Gastrocnemius medialis (tissue), 4 donors: Measurements from ENCODE around the gene CDK17. TPM values are rescaled to one million over a fixed set of nuclear protein-coding genes. Genes with fewer than 3 reads are reported as not detected.

Experiments used
- ATAC-seq, 2 donors: fragments of 150-250 bp; one replicate each; pipeline ENCODE4 v1.9.1; 2016
- DNase-seq, 2 donors: peaks; one replicate each; pipeline ENCODE4 v3.0.0-alpha.2; 2019
- H3K27ac ChIP-seq, 4 donors: fragments of 200-600 bp; sonication (generic); 1 replicate in 1 of 4; 2 replicates in 3 of 4; pipeline ENCODE4 v1.5.1; 2016 to 2018; ENCODE audit warnings: mild to moderate bottlenecking in 2 of 4, moderate library complexity in 1 of 4
- H3K27me3 ChIP-seq, 3 donors: fragments of 200-600 bp; sonication (generic) in 2 of 3; 1 replicate in 1 of 3; 2 replicates in 2 of 3; pipeline versions ENCODE4 v1.5.1 to v1.6.0; 2016 to 2019; ENCODE audit warnings: mild to moderate bottlenecking in 1 of 3, moderate library complexity in 1 of 3
- H3K36me3 ChIP-seq, 2 donors: fragments of 200-600 bp; sonication (generic) in 1 of 2; one replicate each; pipeline ENCODE4 v1.5.1; 2017 to 2018
- H3K4me1 ChIP-seq, 2 donors: fragments of 200-600 bp; sonication (generic) in 1 of 2; one replicate each; pipeline ENCODE4 v1.5.1; 2016 to 2017; ENCODE audit warnings: mild to moderate bottlenecking in 2 of 2
- H3K4me3 ChIP-seq, 4 donors: fragments of 200-600 bp; sonication (generic) in 3 of 4; 1 replicate in 1 of 4; 2 replicates in 3 of 4; pipeline ENCODE4 v1.5.1; 2016 to 2019; ENCODE audit warnings: mild to moderate bottlenecking in 2 of 4
- H3K9me3 ChIP-seq, 3 donors: fragments of 200-600 bp; sonication (generic) in 2 of 3; 1 replicate in 1 of 3; 2 replicates in 2 of 3; pipeline ENCODE4 v1.5.1; 2016 to 2019
- CTCF ChIP-seq, 5 experiments: fragments of 450-650 bp in 3 of 5; fragments of 200-600 bp in 2 of 5; sonication (generic) in 2 of 5; IDR thresholded peaks in 4 of 5; conservative IDR thresholded peaks in 1 of 5; 1 replicate in 4 of 5; 2 replicates in 1 of 5; pipeline ENCODE4 v1.5.1; 2016 to 2019; ENCODE audit warnings: antibody characterized with exemption in 5 of 5, mild to moderate bottlenecking in 3 of 5, moderate library complexity in 3 of 5
- POLR2A ChIP-seq, 2 donors: fragments of 450-650 bp; IDR thresholded peaks; one replicate each; pipeline ENCODE4 v1.6.1; 2017; ENCODE audit warnings: antibody characterized with exemption in 2 of 2, mild to moderate bottlenecking in 2 of 2, moderate library complexity in 2 of 2
- in situ Hi-C, 4 donors: fragments of 200-750 bp; cut with MboI; loops; one replicate each; pipeline versions ENCODE4 v1.15.0 to v1.8.0; 2017; ENCODE audit warnings: low sequenced_read_pairs in 4 of 4
- intact Hi-C: fragments of 100-400 bp; cut with DNase I; formaldehyde crosslinking; loops from one replicate; pipeline ENCODE4 v1.15.1; 2023; ENCODE audit warnings: low total_unique reads
- total RNA-seq, 4 donors: library from RNA; depleted of rRNA; stranded (reverse); fragments of >200 nt; gene quantifications; one replicate each; pipeline versions ENCODE4 v1.1.0 to v1.2.3, GENCODE V29; 2016

CDK17 gene
- total RNA-seq, 4 donors from 2014 or later = 10.9 to 25.1 (median 20.9) TPM

GRCh38 chr12:96265400-96265799 lies 134.8 kb downstream of the CDK17 start:
- no peaks in the 10 kb centered on the region for H3K27me3 ChIP-seq
- TF ChIP-seq POLR2A (IDR thresholded peaks at IDR 0.05) = no peak
- H3K36me3 ChIP-seq = peaks cover 0 to 11% of the 10 kb centered on the region in 2 donors
- DNase-seq (no peak), ATAC-seq (no peak)
- no peaks in the 10 kb centered on the region for H3K9me3 ChIP-seq
- in situ Hi-C loops = no loop called here
- H3K27ac ChIP-seq = no peak overlapping the region
- H3K4me1 ChIP-seq = no peaks in the 10 kb centered on the region
- intact Hi-C loops = no loop called here
- no peak overlapping the region for H3K4me3 ChIP-seq

- Histone ChIP-seq H3K36me3 (peaks cover 0 to 11% of the 10 kb centered on the region in 2 donors), H3K27me3 (no peaks in the 10 kb centered on the region), H3K4me3 (no peak overlapping the region), H3K4me1 (peaks cover 0 to 6% of the 10 kb centered on the region in 2 donors), H3K9me3 (no peaks in the 10 kb centered on the region), H3K27ac (peak overlapping the region in 2 of 4 donors; percentile 15 to 22)
- no peak for TF ChIP-seq POLR2A (IDR thresholded peaks at IDR 0.05)
- intact Hi-C loops = no loop called here
- no peak for DNase-seq
- in situ Hi-C loops = no loop called here
- no peak for ATAC-seq
Observed at GRCh38 chr12:96263449-96263902, 136.8 kb downstream of the CDK17 start.

- H3K27me3 ChIP-seq = no peaks in the 10 kb centered on the region
- TF ChIP-seq CTCF (IDR thresholded peaks at IDR 0.05 in 4 of 5, conservative IDR thresholded peaks at IDR 0.05 in 1 of 5) (no peak), POLR2A (IDR thresholded peaks at IDR 0.05) (no peak)
- DNase-seq = no peak
- intact Hi-C loops = no loop called here
- H3K27ac ChIP-seq = no peak overlapping the region
- in situ Hi-C loops = no loop called here
- peaks cover 0 to 12% of the 10 kb centered on the region in 2 donors for H3K4me1 ChIP-seq
- no peaks in the 10 kb centered on the region for H3K9me3 ChIP-seq
- H3K36me3 ChIP-seq = peaks cover 0 to 11% of the 10 kb centered on the region in 2 donors
- H3K4me3 ChIP-seq = no peak overlapping the region
- ATAC-seq = no peak
Observed at GRCh38 chr12:96261557-96261956, 138.7 kb downstream of the CDK17 start.

GRCh38 chr12:96260644-96261043 lies 139.6 kb downstream of the CDK17 start:
- H3K4me3 ChIP-seq = no peak overlapping the region
- intact Hi-C loops = no loop called here
- in situ Hi-C loops = no loop called here
- peaks cover 0 to 11% of the 10 kb centered on the region in 2 donors for H3K36me3 ChIP-seq
- no peak overlapping the region for H3K27ac ChIP-seq
- ATAC-seq (no peak), DNase-seq (no peak)
- H3K9me3 ChIP-seq = no peaks in the 10 kb centered on the region
- H3K4me1 ChIP-seq = peaks cover 0 to 12% of the 10 kb centered on the region in 2 donors
- H3K27me3 ChIP-seq = no peaks in the 10 kb centered on the region
- no peak for TF ChIP-seq POLR2A (IDR thresholded peaks at IDR 0.05)
- TF ChIP-seq CTCF (IDR thresholded peaks at IDR 0.05 in 4 of 5, conservative IDR thresholded peaks at IDR 0.05 in 1 of 5) = no peak

GRCh38 chr12:96260231-96260630 lies 140.0 kb downstream of the CDK17 start:
- in situ Hi-C loops = no loop called here

More at GRCh38 chr12:96260231-96260630, 140.0 kb downstream of the CDK17 start:
- TF ChIP-seq POLR2A (IDR thresholded peaks at IDR 0.05) (no peak), CTCF (IDR thresholded peaks at IDR 0.05 in 4 of 5, conservative IDR thresholded peaks at IDR 0.05 in 1 of 5) (no peak)
- no peaks in the 10 kb centered on the region for H3K27me3 ChIP-seq
- no peak overlapping the region for H3K4me3 ChIP-seq
- peaks cover 0 to 11% of the 10 kb centered on the region in 2 donors for H3K36me3 ChIP-seq
- no peaks in the 10 kb centered on the region for H3K9me3 ChIP-seq
- intact Hi-C loops = no loop called here
- DNase-seq (no peak), ATAC-seq (no peak)
- peaks cover 0 to 12% of the 10 kb centered on the region in 2 donors for H3K4me1 ChIP-seq
- no peak overlapping the region for H3K27ac ChIP-seq
